Trophoblast cell (in vitro differentiated cells and primary cell): ENCODE data around the gene CEP295NL.

Experiments
- DNase-seq, 2 donors: peaks; one replicate each; pipeline ENCODE4 v3.0.0-alpha.2; 2016
- H2AFZ ChIP-seq: 2 replicates; pipeline ENCODE4 v1.6.1; 2013; ENCODE audit warnings: low read length, moderate library complexity, mild to moderate bottlenecking; ENCODE audit not compliant: insufficient read depth, poor library complexity
- H2AK5ac ChIP-seq: 2 replicates; pipeline ENCODE4 v1.6.1; 2013; ENCODE audit warnings: mild to moderate bottlenecking, low read length
- H2BK120ac ChIP-seq: 2 replicates; pipeline ENCODE4 v1.6.1; 2013; ENCODE audit warnings: low read length, mild to moderate bottlenecking, moderate library complexity; ENCODE audit not compliant: insufficient read depth, poor library complexity
- H2BK12ac ChIP-seq: 2 replicates; pipeline ENCODE4 v1.6.1; 2013; ENCODE audit warnings: mild to moderate bottlenecking, low read length, moderate library complexity
- H2BK5ac ChIP-seq: 2 replicates; pipeline ENCODE4 v1.6.1; 2013; ENCODE audit warnings: low read length, low read depth, moderate library complexity, mild to moderate bottlenecking; ENCODE audit not compliant: poor library complexity
- H3K14ac ChIP-seq: 2 replicates; pipeline ENCODE4 v1.6.1; 2013; ENCODE audit warnings: mild to moderate bottlenecking, low read length
- H3K18ac ChIP-seq: 2 replicates; pipeline ENCODE4 v1.6.1; 2013; ENCODE audit warnings: mild to moderate bottlenecking, low read length
- H3K23ac ChIP-seq: 2 replicates; pipeline ENCODE4 v1.6.1; 2013; ENCODE audit warnings: low read length
- H3K27ac ChIP-seq: 2 replicates; pipeline ENCODE4 v1.5.1; 2013; ENCODE audit warnings: low read depth, mild to moderate bottlenecking, inconsistent platforms, low read length, moderate library complexity
- H3K27me3 ChIP-seq: 2 replicates; pipeline ENCODE4 v1.6.1; 2013; ENCODE audit warnings: inconsistent platforms, mild to moderate bottlenecking, low read length, moderate library complexity; ENCODE audit not compliant: insufficient read depth
- H3K36me3 ChIP-seq, 2 experiments: 1 replicate in 1 of 2; 2 replicates in 1 of 2; pipeline ENCODE4 v1.6.1; 2013; ENCODE audit warnings: low read length in 2 of 2, mild to moderate bottlenecking in 2 of 2, moderate library complexity in 1 of 2; ENCODE audit not compliant: insufficient read depth in 2 of 2, control insufficient read depth in 1 of 2
- H3K4ac ChIP-seq: 2 replicates; pipeline ENCODE4 v1.6.1; 2013; ENCODE audit warnings: low read depth, mild to moderate bottlenecking, low read length, moderate library complexity
- H3K4me1 ChIP-seq, 2 experiments: 1 replicate in 1 of 2; 2 replicates in 1 of 2; pipeline ENCODE4 v1.6.1; 2013; ENCODE audit warnings: low read length in 2 of 2, mild to moderate bottlenecking in 2 of 2, moderate library complexity in 1 of 2; ENCODE audit not compliant: insufficient read depth in 2 of 2, control insufficient read depth in 1 of 2
- H3K4me2 ChIP-seq: 2 replicates; pipeline ENCODE4 v1.6.1; 2013; ENCODE audit warnings: inconsistent platforms, mild to moderate bottlenecking, low read length, moderate library complexity
- H3K4me3 ChIP-seq: 2 replicates; pipeline ENCODE4 v1.5.1; 2013; ENCODE audit warnings: mild to moderate bottlenecking, low read depth, low read length, inconsistent platforms
- H3K79me1 ChIP-seq: one replicate; pipeline ENCODE4 v1.6.1; 2013; ENCODE audit warnings: low read length
- H3K79me2 ChIP-seq: 2 replicates; pipeline ENCODE4 v1.6.1; 2013; ENCODE audit warnings: low read length, mild to moderate bottlenecking; ENCODE audit not compliant: control insufficient read depth, insufficient read depth, poor library complexity
- H3K9ac ChIP-seq: 2 replicates; pipeline ENCODE4 v1.6.1; 2013; ENCODE audit warnings: mild to moderate bottlenecking, low read length
- H3K9me3 ChIP-seq: 2 replicates; pipeline ENCODE4 v1.6.1; 2013; ENCODE audit warnings: low read depth, mild to moderate bottlenecking, control low read depth, inconsistent platforms, low read length; ENCODE audit not compliant: insufficient read depth
- H4K12ac ChIP-seq: 2 replicates; pipeline ENCODE4 v1.6.1; 2013; ENCODE audit warnings: low read depth, mild to moderate bottlenecking, low read length, moderate library complexity
- H4K8ac ChIP-seq: 2 replicates; pipeline ENCODE4 v1.6.1; 2013; ENCODE audit warnings: low read depth, mild to moderate bottlenecking, low read length, moderate library complexity
- H4K91ac ChIP-seq: one replicate; pipeline ENCODE4 v1.6.1; 2013; ENCODE audit warnings: low read depth, mild to moderate bottlenecking, low read length, moderate library complexity
- WGBS: extraction: QIAGEN DNeasy Blood & Tissue Kit; methylation state at CpG from one replicate; pipeline ENCODE4 v1.1.7; 2013; ENCODE audit warnings: missing lambda C conversion rate; ENCODE audit not compliant: insufficient read length, insufficient coverage; ENCODE audit errors: extremely low coverage; 5-methylcytosine and 5-hydroxymethylcytosine counted together

CEP295NL gene

DNA sequence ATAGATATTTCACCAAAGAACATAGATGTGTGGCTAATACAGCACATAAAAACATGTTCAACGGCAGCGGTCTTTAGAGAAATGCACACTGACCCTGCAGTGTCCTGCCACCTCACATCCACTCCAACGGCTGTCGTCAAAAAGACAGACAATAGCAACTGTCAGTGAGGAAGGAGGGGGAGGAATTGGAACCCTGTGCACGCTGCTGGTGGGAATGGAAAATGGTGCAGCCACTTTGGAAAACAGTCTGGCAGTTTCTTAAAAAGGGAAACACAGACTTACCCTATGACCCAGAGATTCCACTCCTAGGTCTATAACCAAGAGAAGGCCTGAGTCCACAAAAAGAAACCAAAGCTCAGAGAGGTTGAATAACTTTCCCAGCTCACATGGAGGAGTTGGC is 7.7 kb downstream of the CEP295NL start:
- H2AFZ ChIP-seq = no peak overlapping the region
- no peak overlapping the region for H3K4me2 ChIP-seq
- peaks cover 4% of the 10 kb centered on the region for H3K79me2 ChIP-seq
- peaks cover 4% of the 10 kb centered on the region for H3K79me1 ChIP-seq
- no peak overlapping the region for H3K4me3 ChIP-seq
- H3K27me3 ChIP-seq = no peaks in the 10 kb centered on the region
- H3K4ac ChIP-seq = no peak overlapping the region
- H3K9me3 ChIP-seq = peaks cover 2% of the 10 kb centered on the region
- no peak overlapping the region for H2BK5ac ChIP-seq
- H4K91ac ChIP-seq = no peak overlapping the region
- no peak overlapping the region for H3K18ac ChIP-seq
- DNase-seq = no peak
- no peak overlapping the region for H2AK5ac ChIP-seq
- H3K27ac ChIP-seq = no peak overlapping the region
- no peak overlapping the region for H3K23ac ChIP-seq
- no peak overlapping the region for H3K14ac ChIP-seq
- peaks cover 5 to 8% of the 10 kb centered on the region in 2 experiments for H3K36me3 ChIP-seq
- no peak overlapping the region for H4K12ac ChIP-seq
- H3K4me1 ChIP-seq = peaks cover 22 to 30% of the 10 kb centered on the region in 2 experiments
- no peak overlapping the region for H4K8ac ChIP-seq
- no CpG with 5 or more reads among the region's 5 CpGs for WGBS
- H3K9ac ChIP-seq = no peak overlapping the region
- H2BK12ac ChIP-seq = no peak overlapping the region
- no peak overlapping the region for H2BK120ac ChIP-seq

DNA sequence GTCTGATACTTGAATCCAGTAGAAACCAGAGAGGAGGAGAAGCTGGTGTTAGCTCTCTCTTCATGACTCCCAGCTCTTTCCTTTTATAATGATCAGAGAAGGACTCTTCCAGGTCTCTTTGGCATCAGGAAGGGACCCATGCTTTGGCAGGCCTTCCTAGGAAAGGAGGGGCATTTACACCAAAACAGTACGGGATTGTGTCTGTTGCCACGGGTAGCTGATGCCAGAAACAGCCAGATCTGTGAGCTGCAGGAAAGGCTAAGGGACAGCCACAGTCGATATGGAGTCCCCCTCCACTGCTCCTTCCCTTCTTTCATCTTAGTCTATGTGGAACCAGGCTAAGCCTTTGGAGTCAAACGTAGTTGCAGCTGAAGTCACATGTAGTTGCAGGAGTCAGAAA is 9.3 kb downstream of the CEP295NL start:
- Histone ChIP-seq H3K9ac (no peak overlapping the region), H3K23ac (no peak overlapping the region), H4K12ac (no peak overlapping the region), H2BK120ac (no peak overlapping the region), H2BK5ac (no peak overlapping the region), H3K18ac (no peak overlapping the region), H2AFZ (no peak overlapping the region), H3K4me3 (no peak overlapping the region), H4K91ac (no peak overlapping the region), H3K27me3 (no peaks in the 10 kb centered on the region), H3K27ac (no peak overlapping the region), H3K36me3 (peaks cover 5 to 8% of the 10 kb centered on the region in 2 experiments), H3K79me2 (peaks cover 4% of the 10 kb centered on the region), H3K14ac (no peak overlapping the region), H3K4ac (no peak overlapping the region), H3K9me3 (peaks cover 2% of the 10 kb centered on the region), H2AK5ac (no peak overlapping the region), H4K8ac (no peak overlapping the region), H2BK12ac (no peak overlapping the region), H3K79me1 (no peaks in the 10 kb centered on the region), H3K4me1 (peaks cover 13 to 22% of the 10 kb centered on the region in 2 experiments), H3K4me2 (no peak overlapping the region)
- no CpG with 5 or more reads among the region's 4 CpGs for WGBS
- DNase-seq = no peak

DNA sequence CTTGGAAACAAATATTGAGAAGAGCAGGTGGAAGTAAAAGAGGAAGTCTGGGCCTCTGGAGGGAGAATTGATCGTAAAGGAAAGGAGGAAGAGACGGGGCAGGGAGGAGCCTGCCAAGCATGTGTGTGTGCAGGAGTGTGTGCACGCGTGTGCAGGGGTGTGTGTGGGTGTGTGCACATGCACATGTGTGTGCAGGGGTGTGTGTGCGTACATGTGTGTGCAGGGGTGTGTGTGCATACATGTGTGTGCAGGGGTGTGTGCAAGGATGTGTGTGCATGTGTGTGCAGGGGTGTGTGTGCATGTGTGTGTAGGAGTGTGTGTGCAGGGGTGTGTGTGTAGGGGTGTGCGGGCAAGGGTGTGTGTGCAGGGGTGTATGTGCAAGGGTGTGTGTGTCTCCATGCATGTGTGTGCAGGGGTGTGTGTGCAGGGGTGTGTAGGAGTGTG is 10.0 kb downstream of the CEP295NL start:
- H3K18ac ChIP-seq = no peak overlapping the region
- H3K9ac ChIP-seq = no peak overlapping the region
- H4K12ac ChIP-seq = no peak overlapping the region
- H2AFZ ChIP-seq = no peak overlapping the region
- H3K14ac ChIP-seq = no peak overlapping the region
- H3K9me3 ChIP-seq = peaks cover 2% of the 10 kb centered on the region
- no peaks in the 10 kb centered on the region for H3K79me1 ChIP-seq
- no peak for DNase-seq
- H3K4me3 ChIP-seq = peak overlapping the region; percentile 37
- no CpG with 5 or more reads among the region's 6 CpGs for WGBS
- H3K4me1 ChIP-seq = peaks cover 9 to 19% of the 10 kb centered on the region in 2 experiments
- no peak overlapping the region for H4K91ac ChIP-seq
- no peak overlapping the region for H3K4ac ChIP-seq
- no peak overlapping the region for H3K23ac ChIP-seq
- no peak overlapping the region for H4K8ac ChIP-seq
- H2BK120ac ChIP-seq = no peak overlapping the region
- peaks cover 5 to 8% of the 10 kb centered on the region in 2 experiments for H3K36me3 ChIP-seq
- H2BK12ac ChIP-seq = no peak overlapping the region
- no peak overlapping the region for H3K27ac ChIP-seq
- H3K4me2 ChIP-seq = no peak overlapping the region
- no peak overlapping the region for H2AK5ac ChIP-seq
- H3K79me2 ChIP-seq = peaks cover 4% of the 10 kb centered on the region
- no peak overlapping the region for H2BK5ac ChIP-seq
- no peaks in the 10 kb centered on the region for H3K27me3 ChIP-seq

DNA sequence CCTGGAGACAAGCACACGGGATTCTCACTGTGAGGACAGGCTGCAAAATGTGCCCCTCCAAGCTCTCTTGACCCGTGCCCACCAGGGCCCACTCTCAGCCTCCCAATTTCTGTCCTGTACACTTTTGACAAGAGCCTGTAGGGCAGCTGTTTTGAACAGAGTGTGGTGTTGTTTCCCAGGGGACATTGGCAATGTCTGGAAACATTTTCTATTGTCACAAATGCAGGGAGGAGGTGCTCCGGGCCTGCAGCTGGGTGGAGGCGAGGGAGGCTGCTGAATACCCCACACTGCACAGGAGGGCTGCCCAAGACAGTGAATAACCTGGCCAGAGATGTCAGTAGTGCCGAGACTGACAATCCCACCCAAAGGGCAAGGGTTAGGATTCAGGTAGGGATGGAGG is 10.5 kb downstream of the CEP295NL start:
- no peak overlapping the region for H3K4me2 ChIP-seq
- peaks cover 5 to 8% of the 10 kb centered on the region in 2 experiments for H3K36me3 ChIP-seq
- H3K27ac ChIP-seq = no peak overlapping the region
- no peak overlapping the region for H3K14ac ChIP-seq
- no peak overlapping the region for H2BK12ac ChIP-seq
- peaks cover 7 to 17% of the 10 kb centered on the region in 2 experiments for H3K4me1 ChIP-seq
- no peak overlapping the region for H4K8ac ChIP-seq
- H3K4me3 ChIP-seq = no peak overlapping the region
- H2BK120ac ChIP-seq = no peak overlapping the region
- peaks cover 2% of the 10 kb centered on the region for H3K79me2 ChIP-seq
- H4K12ac ChIP-seq = no peak overlapping the region
- H3K9me3 ChIP-seq = peaks cover 2% of the 10 kb centered on the region
- no peak overlapping the region for H3K9ac ChIP-seq
- H3K23ac ChIP-seq = no peak overlapping the region
- no peak overlapping the region for H3K18ac ChIP-seq
- WGBS = no CpG with 5 or more reads among the region's 5 CpGs
- H3K79me1 ChIP-seq = no peaks in the 10 kb centered on the region
- H2AK5ac ChIP-seq = no peak overlapping the region
- H2BK5ac ChIP-seq = no peak overlapping the region
- no peak overlapping the region for H4K91ac ChIP-seq
- DNase-seq = no peak
- H3K27me3 ChIP-seq = no peaks in the 10 kb centered on the region
- H2AFZ ChIP-seq = no peak overlapping the region
- no peak overlapping the region for H3K4ac ChIP-seq
